ENCODE data around the gene PIEZO1. TPM values are rescaled to one million over a fixed set of nuclear protein-coding genes. Genes with fewer than 3 reads are reported as not detected.

PIEZO1 gene
- total and polyA plus RNA-seq, 2 donors (not counting 3 experiments of a cell fraction or from before 2014, with no cell fraction given), result 298 to 322 TPM

DNA sequence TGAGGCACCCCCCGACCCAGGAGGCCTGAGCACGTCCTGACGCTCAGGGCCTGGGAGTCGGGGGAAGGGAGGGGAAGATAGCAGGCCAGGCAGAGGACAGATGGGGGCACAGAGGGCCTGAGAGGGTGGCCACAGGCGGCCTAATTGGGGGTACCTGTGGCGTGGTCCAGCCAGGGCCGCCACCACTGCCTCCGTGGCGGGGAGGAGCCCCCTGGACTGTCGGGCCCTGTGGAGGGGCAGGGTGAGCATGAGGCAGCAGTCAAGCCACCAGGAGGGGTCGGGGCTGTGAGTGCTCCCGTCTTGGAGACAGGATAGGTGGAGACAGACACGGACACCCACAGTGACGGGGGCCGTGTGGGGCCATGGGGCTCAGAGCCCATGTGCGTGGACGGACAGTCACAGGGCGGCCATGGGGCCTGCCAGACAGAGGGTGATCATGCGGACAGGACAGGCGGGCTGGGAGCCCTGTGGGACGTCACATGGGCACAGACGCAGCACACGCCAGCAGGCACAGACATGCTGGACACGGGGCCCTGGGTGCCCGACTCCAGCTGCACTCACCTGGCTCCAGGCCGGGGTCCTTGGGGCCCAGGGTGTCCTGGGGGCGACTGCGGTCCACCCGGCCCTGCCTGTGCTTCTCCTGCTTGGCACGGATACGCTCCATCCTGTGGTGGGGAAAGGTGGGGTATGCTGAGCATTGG, 60.0 kb downstream of the PIEZO1 start:
- H3K4me3 ChIP-seq (replicated peaks in 1 of 3; ENCODE audit: insufficient read depth in 1 of 3, low read depth in 1 of 3, low read length in 3 of 3), result no peak overlapping the region
- H3K4me1 ChIP-seq (ENCODE audit: control insufficient read depth, extremely low read depth, insufficient read depth, low read length), result no peaks in the 10 kb centered on the region
- intact Hi-C loops (cut with micrococcal nuclease) (no loop called here), dilution Hi-C loops (cut with MboI; ENCODE audit: extremely low pct_ligation_motif_present, low sequenced_read_pairs) (no loop called here)
- BruUV-seq (replicated peaks), result no TSS peak
- no peaks in the 10 kb centered on the region for H3K27me3 ChIP-seq (ENCODE audit: control insufficient read depth in 2 of 2, insufficient read depth in 2 of 2, low read length in 2 of 2)
- DNase-seq (ENCODE audit: low read depth, low spot score), result no peak
- no peak overlapping the region for H3K4me2 ChIP-seq (ENCODE audit: insufficient read depth, low read length)
- no peaks in the 10 kb centered on the region for H4K20me1 ChIP-seq (replicated peaks; ENCODE audit: control insufficient read depth, extremely low read depth, insufficient read depth, low read length)
- no peak overlapping the region for H3K9ac ChIP-seq (replicated peaks; ENCODE audit: extremely low read depth, insufficient read depth, low read length)
- H3K36me3 ChIP-seq (ENCODE audit: control insufficient read depth in 2 of 2, extremely low read depth in 1 of 2, insufficient read depth in 2 of 2, low read length in 2 of 2), result peaks cover 15 to 73% of the 10 kb centered on the region in 2 experiments
- H2AFZ ChIP-seq (ENCODE audit: low read depth, low read length), result no peak overlapping the region
- TF ChIP-seq FOS (IDR thresholded peaks at IDR 0.05; ENCODE audit: borderline replicate concordance, insufficient read depth, low read length) (no peak), POLR2A (IDR thresholded peaks at IDR 0.05; ENCODE audit: low read depth, low read length) (no peak), POLR2AphosphoS5 (IDR thresholded peaks at IDR 0.05; ENCODE audit: insufficient read depth, low read depth, low read length) (no peak), GATA2 (IDR thresholded peaks at IDR 0.05; ENCODE audit: insufficient read depth, insufficient read length, low read depth, low read length) (no peak), MYC (IDR thresholded peaks at IDR 0.05; ENCODE audit: low read depth, low read length) (no peak), EZH2 (IDR thresholded peaks at IDR 0.05; ENCODE audit: borderline replicate concordance, low read depth, low read length, severe bottlenecking) (no peak), JUN (IDR thresholded peaks at IDR 0.05; ENCODE audit: borderline replicate concordance, insufficient read depth, insufficient read length, low read depth) (no peak)
- TF ChIP-seq, protein P1, sequence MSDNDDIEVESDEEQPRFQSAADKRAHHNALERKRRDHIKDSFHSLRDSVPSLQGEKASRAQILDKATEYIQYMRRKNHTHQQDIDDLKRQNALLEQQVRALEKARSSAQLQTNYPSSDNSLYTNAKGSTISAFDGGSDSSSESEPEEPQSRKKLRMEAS (IDR thresholded peaks at IDR 0.05; ENCODE audit: insufficient read depth, insufficient read length), result no peak
- TF ChIP-seq, protein P2, sequence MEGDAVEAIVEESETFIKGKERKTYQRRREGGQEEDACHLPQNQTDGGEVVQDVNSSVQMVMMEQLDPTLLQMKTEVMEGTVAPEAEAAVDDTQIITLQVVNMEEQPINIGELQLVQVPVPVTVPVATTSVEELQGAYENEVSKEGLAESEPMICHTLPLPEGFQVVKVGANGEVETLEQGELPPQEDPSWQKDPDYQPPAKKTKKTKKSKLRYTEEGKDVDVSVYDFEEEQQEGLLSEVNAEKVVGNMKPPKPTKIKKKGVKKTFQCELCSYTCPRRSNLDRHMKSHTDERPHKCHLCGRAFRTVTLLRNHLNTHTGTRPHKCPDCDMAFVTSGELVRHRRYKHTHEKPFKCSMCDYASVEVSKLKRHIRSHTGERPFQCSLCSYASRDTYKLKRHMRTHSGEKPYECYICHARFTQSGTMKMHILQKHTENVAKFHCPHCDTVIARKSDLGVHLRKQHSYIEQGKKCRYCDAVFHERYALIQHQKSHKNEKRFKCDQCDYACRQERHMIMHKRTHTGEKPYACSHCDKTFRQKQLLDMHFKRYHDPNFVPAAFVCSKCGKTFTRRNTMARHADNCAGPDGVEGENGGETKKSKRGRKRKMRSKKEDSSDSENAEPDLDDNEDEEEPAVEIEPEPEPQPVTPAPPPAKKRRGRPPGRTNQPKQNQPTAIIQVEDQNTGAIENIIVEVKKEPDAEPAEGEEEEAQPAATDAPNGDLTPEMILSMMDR (IDR thresholded peaks at IDR 0.05; ENCODE audit: extremely low read depth in 1 of 2, insufficient read depth in 1 of 2, low read depth in 1 of 2, low read length in 2 of 2), result no peak
- no peak overlapping the region for H3K27ac ChIP-seq (ENCODE audit: insufficient read depth, low read depth, low read length)
- no peak for FAIRE-seq
- no peaks in the 10 kb centered on the region for H3K9me3 ChIP-seq (replicated peaks; ENCODE audit: control insufficient read depth, insufficient read depth, low read length)
- H3K79me2 ChIP-seq (ENCODE audit: control insufficient read depth, insufficient read depth, low read length), result peaks cover 2% of the 10 kb centered on the region
- no peaks in the 10 kb centered on the region for H3K9me1 ChIP-seq (replicated peaks; ENCODE audit: control insufficient read depth, extremely low read depth, insufficient read depth, low read length)
- ChIA-PET CTCF (no interaction called here), POLR2A (no interaction called here)
